Measurements from ENCODE around the gene GTF3A. TPM values are rescaled to one million over a fixed set of nuclear protein-coding genes. Genes with fewer than 3 reads are reported as not detected.

GTF3A gene
- 10 to 100 TPM; 78.4 to 90.9 (median 83.5) TPM for polyA plus RNA-seq (ENCODE audit: insufficient read length in 3 of 3)
- long read RNA-seq, donor 1, transcript GTF3A-201 (9 exons, 1,383 nt), result major isoform, 13 of 23 reads
- long read RNA-seq, donor 1, partial matches to known transcripts, result 5 of 23 reads
- long read RNA-seq, donor 1, other reads (novel, unspliced or antisense), result 0 of 23 reads
- long read RNA-seq, donor 2, transcript GTF3A-201 (9 exons, 1,383 nt), result major isoform, 15 of 98 reads
- long read RNA-seq, donor 2, partial matches to known transcripts, result 68 of 98 reads
- long read RNA-seq, donor 2, other reads (novel, unspliced or antisense), result 11 of 98 reads
- long read RNA-seq, donor 3, transcript GTF3A-201 (9 exons, 1,383 nt), result major isoform, 20 of 36 reads
- long read RNA-seq, donor 3, partial matches to known transcripts, result 12 of 36 reads
- long read RNA-seq, donor 3, other reads (novel, unspliced or antisense), result 0 of 36 reads
- long read RNA-seq, donor 4, transcript GTF3A-201 (9 exons, 1,383 nt), result major isoform, 13 of 25 reads
- long read RNA-seq, donor 4, partial matches to known transcripts, result 10 of 25 reads
- long read RNA-seq, donor 4, other reads (novel, unspliced or antisense), result 0 of 25 reads
- long read RNA-seq, donor 5, result 0 reads
- long read RNA-seq, donor 6, transcript GTF3A-201 (9 exons, 1,383 nt), result major isoform, 25 of 126 reads
- long read RNA-seq, donor 6, transcript GTF3A-207 (3 exons, 829 nt), result minor isoform, 9 of 126 reads
- long read RNA-seq, donor 6, partial matches to known transcripts, result 73 of 126 reads
- long read RNA-seq, donor 6, other reads (novel, unspliced or antisense), result 18 of 126 reads
- long read RNA-seq, donor 7, transcript GTF3A-201 (9 exons, 1,383 nt), result major isoform, 19 of 170 reads
- long read RNA-seq, donor 7, partial matches to known transcripts, result 138 of 170 reads
- long read RNA-seq, donor 7, other reads (novel, unspliced or antisense), result 9 of 170 reads
- long read RNA-seq, donor 8, transcript GTF3A-201 (9 exons, 1,383 nt), result major isoform, 31 of 42 reads
- long read RNA-seq, donor 8, transcript GTF3A-207 (3 exons, 829 nt), result minor isoform, 6 of 42 reads
- long read RNA-seq, donor 8, partial matches to known transcripts, result 5 of 42 reads
- long read RNA-seq, donor 8, other reads (novel, unspliced or antisense), result 0 of 42 reads
- long read RNA-seq, donor 9, transcript GTF3A-201 (9 exons, 1,383 nt), result major isoform, 16 of 17 reads
- long read RNA-seq, donor 9, partial matches to known transcripts, result 0 of 17 reads
- long read RNA-seq, donor 9, other reads (novel, unspliced or antisense), result 0 of 17 reads
- long read RNA-seq, donor 10, transcript GTF3A-201 (9 exons, 1,383 nt), result major isoform, 20 of 115 reads
- long read RNA-seq, donor 10, partial matches to known transcripts, result 68 of 115 reads
- long read RNA-seq, donor 10, other reads (novel, unspliced or antisense), result 26 of 115 reads
- long read RNA-seq, donor 11, transcript GTF3A-201 (9 exons, 1,383 nt), result major isoform, 10 of 18 reads
- long read RNA-seq, donor 11, partial matches to known transcripts, result 7 of 18 reads
- long read RNA-seq, donor 11, other reads (novel, unspliced or antisense), result 0 of 18 reads
- long read RNA-seq, donor 12, transcript GTF3A-207 (3 exons, 829 nt), result minor isoform, 7 of 16 reads
- long read RNA-seq, donor 12, transcript GTF3A-201 (9 exons, 1,383 nt), result major isoform, 9 of 16 reads
- long read RNA-seq, donor 12, partial matches to known transcripts, result 0 of 16 reads
- long read RNA-seq, donor 12, other reads (novel, unspliced or antisense), result 0 of 16 reads
- long read RNA-seq, donor 13, result 0 reads
- long read RNA-seq, donor 14, transcript GTF3A-201 (9 exons, 1,383 nt), result major isoform, 17 of 169 reads
- long read RNA-seq, donor 14, partial matches to known transcripts, result 102 of 169 reads
- long read RNA-seq, donor 14, other reads (novel, unspliced or antisense), result 49 of 169 reads
- long read RNA-seq, donor 15, transcript GTF3A-201 (9 exons, 1,383 nt), result major isoform, 11 of 13 reads
- long read RNA-seq, donor 15, partial matches to known transcripts, result 0 of 13 reads
- long read RNA-seq, donor 15, other reads (novel, unspliced or antisense), result 0 of 13 reads
- long read RNA-seq, donor 16, transcript GTF3A-201 (9 exons, 1,383 nt), result major isoform, 45 of 342 reads
- long read RNA-seq, donor 16, partial matches to known transcripts, result 118 of 342 reads
- long read RNA-seq, donor 16, other reads (novel, unspliced or antisense), result 174 of 342 reads

GRCh38 chr13:27424246-27425157, at the start of gene GTF3A:
Gene GTF3A, plus strand, starts transcription at chr13:27424619.
- DNase-seq (ENCODE audit: extremely low read depth in 1 of 11, low read depth in 9 of 11, low spot score in 4 of 11), result peak; percentile 71 to 85 (median 82)

- DNase-seq (ENCODE audit: extremely low read depth in 1 of 11, low read depth in 9 of 11, low spot score in 4 of 11), result peak in 9 of 11 donors; percentile 48 to 75 (median 61)
These were observed 49.8 kb upstream of the GTF3A start for GRCh38 chr13:27374650-27375049.

- peak in 8 of 11 donors; percentile 33 to 61 (median 50) for DNase-seq (ENCODE audit: extremely low read depth in 1 of 11, low read depth in 9 of 11, low spot score in 4 of 11)
These were observed 48.6 kb upstream of the GTF3A start for GRCh38 chr13:27375686-27376326.

GRCh38 chr13:27379126-27379525, 45.3 kb upstream of the GTF3A start:
- DNase-seq (ENCODE audit: extremely low read depth in 1 of 11, low read depth in 9 of 11, low spot score in 4 of 11), result no peak

GRCh38 chr13:27379694-27380641, 44.5 kb upstream of the GTF3A start:
- peak in 5 of 11 donors; percentile 34 to 59 (median 37) for DNase-seq (ENCODE audit: extremely low read depth in 1 of 11, low read depth in 9 of 11, low spot score in 4 of 11)

- no peak for DNase-seq (ENCODE audit: extremely low read depth in 1 of 11, low read depth in 9 of 11, low spot score in 4 of 11)
These were observed 42.8 kb upstream of the GTF3A start for GRCh38 chr13:27381601-27382000.

- no peak for DNase-seq (ENCODE audit: extremely low read depth in 1 of 11, low read depth in 9 of 11, low spot score in 4 of 11)
These were observed 41.1 kb upstream of the GTF3A start for GRCh38 chr13:27383104-27383921.

GRCh38 chr13:27384285-27384684, 40.1 kb upstream of the GTF3A start:
- no peak for DNase-seq (ENCODE audit: extremely low read depth in 1 of 11, low read depth in 9 of 11, low spot score in 4 of 11)

- DNase-seq (ENCODE audit: extremely low read depth in 1 of 11, low read depth in 9 of 11, low spot score in 4 of 11), result no peak
These were observed 36.2 kb upstream of the GTF3A start for GRCh38 chr13:27388241-27388640.

GRCh38 chr13:27389891-27390290, 34.5 kb upstream of the GTF3A start:
- no peak for DNase-seq (ENCODE audit: extremely low read depth in 1 of 11, low read depth in 9 of 11, low spot score in 4 of 11)

- no peak for DNase-seq (ENCODE audit: extremely low read depth in 1 of 11, low read depth in 9 of 11, low spot score in 4 of 11)
These were observed 32.9 kb upstream of the GTF3A start for GRCh38 chr13:27391471-27391870.

GRCh38 chr13:27393101-27393500, 31.3 kb upstream of the GTF3A start:
- no peak for DNase-seq (ENCODE audit: extremely low read depth in 1 of 11, low read depth in 9 of 11, low spot score in 4 of 11)

- DNase-seq (ENCODE audit: extremely low read depth in 1 of 11, low read depth in 9 of 11, low spot score in 4 of 11), result no peak
These were observed 29.4 kb upstream of the GTF3A start for GRCh38 chr13:27395007-27395510.
